PC-9 (cell line): Measurements from ENCODE around the gene PIEZO2. TPM values are rescaled to one million over a fixed set of nuclear protein-coding genes. Genes with fewer than 3 reads are reported as not detected.

ENCODE experiments used
- BruUV-seq: library from RNA; stranded (reverse); fragments of 400-500 nt; replicated peaks from 2 replicates; lab custom pipeline; 2021; lab: Mats Ljungman, UMichigan
- CTCF ChIA-PET: fragments of 300-600 bp; sonication (Branson Sonifier 250); formaldehyde crosslinking; loops from one replicate; lab custom pipeline; 2022; ENCODE audit warnings: antibody characterized with exemption; lab: Charles Lee
- POLR2A ChIA-PET: fragments of 300-600 bp; sonication (Branson Sonifier 250); formaldehyde crosslinking; loops from one replicate; lab custom pipeline; 2022; ENCODE audit warnings: antibody characterized with exemption; ENCODE audit not compliant: unreplicated experiment; lab: Charles Lee
- DNase-seq, 2 experiments: peaks; one replicate each; pipeline versions ENCODE4 v3.0.0 to v3.0.0-alpha.2; 2015 to 2022; ENCODE audit warnings: mixed read lengths in 1 of 2
- H2AFZ ChIP-seq: fragments of 200-600 bp; sonication (generic); 2 replicates; pipeline ENCODE4 v1.8.1; 2017; ENCODE audit warnings: antibody characterized with exemption
- H3F3A ChIP-seq: fragments of 200-600 bp; sonication (generic); 2 replicates; pipeline ENCODE4 v1.8.1; 2017; ENCODE audit warnings: antibody characterized with exemption, mild to moderate bottlenecking, low read depth; ENCODE audit not compliant: insufficient read depth
- H3K27ac ChIP-seq: fragments of 200-600 bp; sonication (generic); 2 replicates; pipeline ENCODE4 v1.6.1; 2016; ENCODE audit warnings: mixed run types
- H3K27me3 ChIP-seq: fragments of 200-600 bp; sonication (generic); 2 replicates; pipeline ENCODE4 v1.6.1; 2016; ENCODE audit warnings: low read depth, mixed run types; ENCODE audit not compliant: insufficient read depth
- H3K36me3 ChIP-seq: fragments of 200-600 bp; sonication (generic); 2 replicates; pipeline ENCODE4 v1.6.1; 2016; ENCODE audit warnings: low read depth, mixed run types
- H3K4me1 ChIP-seq: fragments of 200-600 bp; sonication (generic); replicated peaks from 2 replicates; pipeline ENCODE4 v1.6.1; 2016; ENCODE audit warnings: mixed run types; ENCODE audit not compliant: insufficient read depth
- H3K4me2 ChIP-seq: fragments of 200-600 bp; sonication (generic); 2 replicates; pipeline ENCODE4 v1.6.1; 2017; ENCODE audit warnings: mixed run types
- H3K4me3 ChIP-seq: fragments of 200-600 bp; sonication (generic); 2 replicates; pipeline ENCODE4 v1.6.1; 2016; ENCODE audit warnings: mixed run types
- H3K79me2 ChIP-seq: fragments of 200-600 bp; sonication (generic); 2 replicates; pipeline ENCODE4 v1.6.1; 2017; ENCODE audit warnings: low read depth, mixed run types
- H3K9me2 ChIP-seq: fragments of 200-600 bp; sonication (generic); 2 replicates; pipeline ENCODE4 v1.8.1; 2017; ENCODE audit warnings: mild to moderate bottlenecking; ENCODE audit not compliant: insufficient read depth
- H3K9me3 ChIP-seq: fragments of 200-600 bp; sonication (generic); 2 replicates; pipeline ENCODE4 v1.8.1; 2016; ENCODE audit warnings: low read depth; ENCODE audit not compliant: insufficient read depth
- H4K20me1 ChIP-seq: fragments of 200-600 bp; sonication (generic); 2 replicates; pipeline ENCODE4 v1.8.1; 2017; ENCODE audit not compliant: insufficient read depth
- CTCF ChIP-seq: fragments of 200-600 bp; sonication (generic); conservative IDR thresholded peaks from 2 replicates; pipeline ENCODE4 v1.6.1; 2017; ENCODE audit warnings: mixed run types, antibody characterized with exemption, mild to moderate bottlenecking, moderate library complexity
- EZH2 ChIP-seq: fragments of 200-600 bp; sonication (generic); IDR thresholded peaks from 2 replicates; pipeline ENCODE4 v1.8.0; 2017; ENCODE audit warnings: antibody characterized with exemption, low read depth
- intact Hi-C: fragments of 100-400 bp; cut with micrococcal nuclease; formaldehyde crosslinking; loops from one replicate; pipeline ENCODE4 v1.10.0; 2022; ENCODE audit not compliant: unreplicated experiment
- total RNA-seq: library from RNA; stranded (reverse); gene quantifications from 2 replicates; pipeline ENCODE4 v1.2.3, GENCODE V29; 2021

PIEZO2 gene
- total RNA-seq, 1 experiment from 2014 or later = not detected

GRCh38 chr18:10946058-10946457 is 203.3 kb downstream of the PIEZO2 start:
- POLR2A ChIA-PET = no interaction called here
- Histone ChIP-seq H3K4me3 (no peak overlapping the region), H2AFZ (no peak overlapping the region), H3K4me1 (no peaks in the 10 kb centered on the region), H3K79me2 (no peaks in the 10 kb centered on the region), H3K27me3 (0 out of 2 replicates have a peak, but pooled peaks cover 5% of the 10 kb centered on the region), H3F3A (no peaks in the 10 kb centered on the region), H3K9me2 (no peaks in the 10 kb centered on the region), H3K27ac (no peak overlapping the region), H3K36me3 (no peaks in the 10 kb centered on the region), H3K4me2 (no peak overlapping the region), H4K20me1 (no peaks in the 10 kb centered on the region), H3K9me3 (peaks cover 13% of the 10 kb centered on the region; the same call in 1 of the 2 replicates)
- TF ChIP-seq CTCF (no peak), EZH2 (no peak)
- no TSS peak for BruUV-seq
- no peak for DNase-seq
- CTCF ChIA-PET = no interaction called here
- intact Hi-C loops = no loop called here

- Histone ChIP-seq H3F3A (no peaks in the 10 kb centered on the region), H3K36me3 (no peaks in the 10 kb centered on the region), H3K4me1 (no peaks in the 10 kb centered on the region), H4K20me1 (no peaks in the 10 kb centered on the region), H3K4me3 (no peak overlapping the region), H3K9me3 (peaks cover 13% of the 10 kb centered on the region; the same call in 1 of the 2 replicates), H3K27me3 (no peaks in the 10 kb centered on the region; the same call in 1 of the 2 replicates), H3K9me2 (no peaks in the 10 kb centered on the region), H3K27ac (no peak overlapping the region), H3K4me2 (no peak overlapping the region), H2AFZ (no peak overlapping the region), H3K79me2 (no peaks in the 10 kb centered on the region)
- ChIA-PET CTCF (no interaction called here), POLR2A (no interaction called here)
- DNase-seq = no peak
- intact Hi-C loops = no loop called here
- TF ChIP-seq CTCF (no peak), EZH2 (no peak)
- no TSS peak for BruUV-seq
Observed at GRCh38 chr18:10942998-10943397, 206.4 kb downstream of the PIEZO2 start.

GRCh38 chr18:10939822-10940221 is 209.5 kb downstream of the PIEZO2 start:
- peaks cover 24% of the 10 kb centered on the region for H3K27me3 ChIP-seq
- CTCF ChIA-PET = no interaction called here
- no peak overlapping the region for H3K4me2 ChIP-seq
- intact Hi-C loops = no loop called here
- H3K4me3 ChIP-seq = no peak overlapping the region
- H3K4me1 ChIP-seq = no peaks in the 10 kb centered on the region
- no TSS peak for BruUV-seq
- 0 out of 2 replicates have a peak, but pooled peaks cover 4% of the 10 kb centered on the region for H3K9me3 ChIP-seq
- H3F3A ChIP-seq = no peaks in the 10 kb centered on the region
- H3K36me3 ChIP-seq = no peaks in the 10 kb centered on the region
- no peak overlapping the region for H3K27ac ChIP-seq
- H3K9me2 ChIP-seq = no peaks in the 10 kb centered on the region
- no peaks in the 10 kb centered on the region for H4K20me1 ChIP-seq
- TF ChIP-seq EZH2 (no peak), CTCF (no peak)
- H3K79me2 ChIP-seq = no peaks in the 10 kb centered on the region
- no peak overlapping the region for H2AFZ ChIP-seq
- POLR2A ChIA-PET = no interaction called here
- no peak for DNase-seq
